ENCODE measurements around the gene KBTBD7. TPM values are rescaled to one million over a fixed set of nuclear protein-coding genes. Genes with fewer than 3 reads are reported as not detected.

Gene KBTBD7
- total and polyA plus RNA-seq, 3 donors from 2014 or later: 7.7 to 11.0 (median 11.0) TPM

GRCh38 chr13:41156620-41157019, 37.7 kb downstream of the KBTBD7 start:
- TF ChIP-seq CTCF (IDR thresholded peaks at IDR 0.05) (no peak), POLR2A (IDR thresholded peaks at IDR 0.05) (no peak)
- DNase-seq: no peak
- no peaks in the 10 kb centered on the region for H3K36me3 ChIP-seq (ENCODE audit: low read depth, missing control alignments)
- no peaks in the 10 kb centered on the region for H3K9me3 ChIP-seq
- no peaks in the 10 kb centered on the region for H3K27me3 ChIP-seq
- WGBS, 2 donors: 76 to 78% methylated on average over 2 of the region's 2 CpGs
- no peak overlapping the region for H3K27ac ChIP-seq
- H3K4me1 ChIP-seq: no peaks in the 10 kb centered on the region
- intact Hi-C loops (cut with DNase I; ENCODE audit: low total_unique reads): no loop called here
- no peak overlapping the region for H3K4me3 ChIP-seq

DNA sequence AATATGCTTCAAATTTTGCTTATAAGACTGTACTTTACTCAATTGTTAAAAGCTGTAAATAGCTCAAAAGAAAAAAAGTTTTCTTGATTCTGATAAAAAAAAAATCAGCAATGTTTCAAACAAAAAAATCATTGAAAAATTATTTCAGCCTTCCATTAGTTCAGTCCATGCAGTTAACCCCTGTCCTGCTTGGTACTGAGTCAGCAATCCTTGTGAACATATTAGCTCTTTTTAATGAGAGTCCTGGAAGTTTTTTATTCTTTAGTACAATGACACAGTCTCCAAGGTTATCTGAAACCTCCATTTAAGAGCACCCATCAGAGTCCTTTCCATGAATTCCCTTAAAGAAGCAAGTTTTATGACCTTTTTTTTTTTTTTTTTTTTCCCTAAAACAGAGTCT, 40.3 kb downstream of the KBTBD7 start:
- intact Hi-C loops (cut with DNase I; ENCODE audit: low total_unique reads): no loop called here
- H3K27me3 ChIP-seq: no peaks in the 10 kb centered on the region

GRCh38 chr13:41152005-41152404, 42.4 kb downstream of the KBTBD7 start:
- intact Hi-C loops (cut with DNase I; ENCODE audit: low total_unique reads): no loop called here
- TF ChIP-seq CTCF (IDR thresholded peaks at IDR 0.05): no peak
- no peak for TF ChIP-seq POLR2A (IDR thresholded peaks at IDR 0.05)
- H3K4me1 ChIP-seq: no peaks in the 10 kb centered on the region
- H3K4me3 ChIP-seq: no peak overlapping the region
- WGBS, 2 donors: 97 to 99% methylated on average over 3 of the region's 3 CpGs
- H3K27ac ChIP-seq: no peak overlapping the region
- DNase-seq: no peak
- H3K9me3 ChIP-seq: no peaks in the 10 kb centered on the region
- H3K36me3 ChIP-seq (ENCODE audit: low read depth, missing control alignments): no peaks in the 10 kb centered on the region
- H3K27me3 ChIP-seq: no peaks in the 10 kb centered on the region

More for the DNA sequence above, 40.3 kb downstream of the KBTBD7 start:
- no peaks in the 10 kb centered on the region for H3K9me3 ChIP-seq
- no peak for DNase-seq
- H3K4me3 ChIP-seq: no peak overlapping the region
- no peaks in the 10 kb centered on the region for H3K36me3 ChIP-seq (ENCODE audit: low read depth, missing control alignments)
- H3K4me1 ChIP-seq: no peaks in the 10 kb centered on the region
- H3K27ac ChIP-seq: no peak overlapping the region
- TF ChIP-seq POLR2A (IDR thresholded peaks at IDR 0.05) (no peak), CTCF (IDR thresholded peaks at IDR 0.05) (no peak)

DNA sequence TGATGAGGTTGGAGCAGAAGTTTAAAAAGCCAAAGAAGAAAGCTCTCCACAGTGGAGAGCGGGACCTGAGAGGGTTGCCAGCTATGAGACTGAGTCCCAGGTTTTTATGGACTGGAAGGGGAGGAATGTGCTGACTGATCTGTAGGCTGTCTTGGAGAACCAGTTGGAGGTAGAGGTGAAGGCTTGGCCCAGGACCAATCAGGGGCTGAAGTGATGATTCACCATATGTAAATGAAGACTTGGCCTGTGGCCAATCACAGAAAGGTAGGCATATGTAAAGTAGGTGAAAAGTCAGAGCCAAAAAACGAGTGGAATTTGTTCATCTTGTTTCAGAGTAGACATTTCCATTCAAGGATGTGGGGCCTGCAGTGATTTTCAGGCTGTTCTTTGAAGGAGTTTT, 44.3 kb downstream of the KBTBD7 start:
- no peak for TF ChIP-seq CTCF (IDR thresholded peaks at IDR 0.05)
- no peak for TF ChIP-seq POLR2A (IDR thresholded peaks at IDR 0.05)
- H3K4me3 ChIP-seq: no peak overlapping the region
- no peaks in the 10 kb centered on the region for H3K36me3 ChIP-seq (ENCODE audit: low read depth, missing control alignments)
- H3K9me3 ChIP-seq: no peaks in the 10 kb centered on the region
- intact Hi-C loops (cut with DNase I; ENCODE audit: low total_unique reads): no loop called here
- H3K27ac ChIP-seq: no peak overlapping the region
- DNase-seq: no peak
- no peaks in the 10 kb centered on the region for H3K27me3 ChIP-seq
- WGBS, 2 donors: 85 to 88% methylated on average over 2 of the region's 2 CpGs
- no peaks in the 10 kb centered on the region for H3K4me1 ChIP-seq

DNA sequence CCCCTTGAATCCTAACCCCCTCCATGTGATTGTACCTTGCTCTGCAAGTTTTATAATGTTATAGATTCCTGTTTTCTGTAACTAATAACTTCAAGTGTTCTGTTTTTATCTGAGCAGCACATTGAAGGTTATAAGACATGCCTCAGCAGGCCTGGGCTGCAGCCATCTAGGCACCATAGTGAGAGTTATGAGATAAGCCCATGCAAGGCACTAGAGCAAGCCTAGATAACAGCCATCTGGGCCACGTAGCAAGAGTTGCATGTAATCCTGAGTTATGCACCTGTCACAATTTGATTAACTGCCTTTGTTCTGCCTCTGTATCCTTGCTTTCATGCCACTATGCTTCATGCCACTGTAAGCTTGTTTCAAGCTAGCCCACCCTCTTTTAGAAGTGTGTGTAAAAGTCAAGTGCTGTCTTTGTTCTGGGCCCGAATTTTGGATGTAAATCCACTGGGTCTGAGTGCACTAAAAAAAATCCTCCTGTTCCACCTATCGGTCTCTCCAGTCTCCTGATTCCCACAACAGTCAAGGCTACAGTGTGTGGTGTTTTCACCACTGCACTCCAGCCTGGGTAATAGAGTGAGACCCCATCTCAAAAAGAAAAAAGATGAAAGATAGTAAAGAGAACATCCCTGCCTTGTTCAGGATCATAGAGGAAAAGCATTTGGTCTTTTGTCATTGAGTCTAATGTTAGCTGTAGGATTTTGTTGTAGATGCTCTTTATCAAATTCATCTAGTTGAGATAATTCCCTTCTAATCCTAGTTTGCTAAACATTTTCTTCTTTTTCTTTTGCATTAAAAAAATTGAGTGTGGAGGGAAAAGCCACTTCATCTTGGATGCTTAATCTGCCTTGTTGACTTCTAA, 45.7 kb downstream of the KBTBD7 start:
- WGBS, 2 donors: 82 to 89% methylated on average over 3 of the region's 3 CpGs
- no peaks in the 10 kb centered on the region for H3K36me3 ChIP-seq (ENCODE audit: low read depth, missing control alignments)
- TF ChIP-seq POLR2A (IDR thresholded peaks at IDR 0.05): no peak
- TF ChIP-seq CTCF (IDR thresholded peaks at IDR 0.05): no peak

More for the DNA sequence above, 45.7 kb downstream of the KBTBD7 start:
- Histone ChIP-seq H3K27ac (no peak overlapping the region), H3K9me3 (no peaks in the 10 kb centered on the region), H3K4me3 (no peak overlapping the region), H3K4me1 (no peaks in the 10 kb centered on the region), H3K27me3 (no peaks in the 10 kb centered on the region)
- no peak for DNase-seq
- intact Hi-C loops (cut with DNase I; ENCODE audit: low total_unique reads): no loop called here
